Measurements from ENCODE around the gene CTPS1. TPM values are rescaled to one million over a fixed set of nuclear protein-coding genes. Genes with fewer than 3 reads are reported as not detected.

The CTPS1 gene
- total RNA-seq, 1 experiment from 2014 or later: 73.4 TPM

DNA sequence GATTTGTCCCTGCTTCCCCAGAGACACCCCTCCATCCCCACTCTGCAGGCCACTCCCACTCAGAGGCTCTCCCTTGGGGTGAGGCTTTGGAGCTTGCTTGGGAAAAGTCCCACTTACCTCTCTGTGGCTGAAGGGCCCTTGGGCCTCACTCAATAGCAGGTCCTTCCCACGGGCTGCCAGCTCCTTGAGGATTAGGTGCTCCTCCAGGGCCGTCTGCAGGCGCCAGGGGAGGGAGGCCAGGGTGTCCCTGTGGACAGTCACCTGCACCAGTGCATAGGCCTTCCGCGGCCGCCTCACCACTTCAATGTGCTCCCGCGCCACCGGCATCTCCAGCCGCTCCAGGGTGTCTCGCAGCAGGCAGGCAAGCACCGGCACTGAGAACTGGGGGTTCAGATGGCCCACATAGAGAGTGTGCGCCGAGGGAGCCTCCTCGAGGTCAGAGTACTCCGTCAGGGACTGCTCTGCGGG lies 40.6 kb downstream of the CTPS1 start (continued):
- TF ChIP-seq HMGXB4 (CRISPR knock-in tag; IDR thresholded peaks at IDR 0.05) (no peak), ZNF671 (CRISPR knock-in tag; IDR thresholded peaks at IDR 0.05) (no peak)

GRCh38 chr1:41020654-41021053 lies 41.2 kb downstream of the CTPS1 start:
- ATAC-seq: no peak
- no peaks in the 10 kb centered on the region for H3K9me3 Mint-ChIP-seq
- CTCF ChIA-PET: interaction anchor here (0.6 to 1.2 kb wide), 2 partner anchors 17 to 163 kb away, joined by 3 read pairs; no protein-coding TSS in a partner anchor
- TF ChIP-seq SOX15 (CRISPR knock-in tag; IDR thresholded peaks at IDR 0.05) (no peak), ERG (CRISPR knock-in tag; IDR thresholded peaks at IDR 0.05) (no peak), ATF1 (CRISPR knock-in tag; IDR thresholded peaks at IDR 0.05) (no peak), FOXP4 (CRISPR knock-in tag; IDR thresholded peaks at IDR 0.05) (no peak), GRHL2 (CRISPR knock-in tag; IDR thresholded peaks at IDR 0.05; ENCODE audit: insufficient replicate concordance, severe bottlenecking) (no peak), EMX1 (CRISPR knock-in tag; IDR thresholded peaks at IDR 0.05) (no peak), JAZF1 (CRISPR knock-in tag; IDR thresholded peaks at IDR 0.05) (no peak), NR3C1 (CRISPR knock-in tag; conservative IDR thresholded peaks at IDR 0.05; ENCODE audit: low read depth) (no peak), IRF1 (CRISPR knock-in tag; IDR thresholded peaks at IDR 0.05) (no peak), NFE2L1 (CRISPR knock-in tag; IDR thresholded peaks at IDR 0.05) (no peak), OVOL2 (CRISPR knock-in tag; IDR thresholded peaks at IDR 0.05; ENCODE audit: borderline replicate concordance) (no peak), PRDM15 (CRISPR knock-in tag; IDR thresholded peaks at IDR 0.05) (no peak)
- TF ChIP-seq, protein P1, sequence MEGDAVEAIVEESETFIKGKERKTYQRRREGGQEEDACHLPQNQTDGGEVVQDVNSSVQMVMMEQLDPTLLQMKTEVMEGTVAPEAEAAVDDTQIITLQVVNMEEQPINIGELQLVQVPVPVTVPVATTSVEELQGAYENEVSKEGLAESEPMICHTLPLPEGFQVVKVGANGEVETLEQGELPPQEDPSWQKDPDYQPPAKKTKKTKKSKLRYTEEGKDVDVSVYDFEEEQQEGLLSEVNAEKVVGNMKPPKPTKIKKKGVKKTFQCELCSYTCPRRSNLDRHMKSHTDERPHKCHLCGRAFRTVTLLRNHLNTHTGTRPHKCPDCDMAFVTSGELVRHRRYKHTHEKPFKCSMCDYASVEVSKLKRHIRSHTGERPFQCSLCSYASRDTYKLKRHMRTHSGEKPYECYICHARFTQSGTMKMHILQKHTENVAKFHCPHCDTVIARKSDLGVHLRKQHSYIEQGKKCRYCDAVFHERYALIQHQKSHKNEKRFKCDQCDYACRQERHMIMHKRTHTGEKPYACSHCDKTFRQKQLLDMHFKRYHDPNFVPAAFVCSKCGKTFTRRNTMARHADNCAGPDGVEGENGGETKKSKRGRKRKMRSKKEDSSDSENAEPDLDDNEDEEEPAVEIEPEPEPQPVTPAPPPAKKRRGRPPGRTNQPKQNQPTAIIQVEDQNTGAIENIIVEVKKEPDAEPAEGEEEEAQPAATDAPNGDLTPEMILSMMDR (IDR thresholded peaks at IDR 0.05): no peak
- TF ChIP-seq, protein P2, sequence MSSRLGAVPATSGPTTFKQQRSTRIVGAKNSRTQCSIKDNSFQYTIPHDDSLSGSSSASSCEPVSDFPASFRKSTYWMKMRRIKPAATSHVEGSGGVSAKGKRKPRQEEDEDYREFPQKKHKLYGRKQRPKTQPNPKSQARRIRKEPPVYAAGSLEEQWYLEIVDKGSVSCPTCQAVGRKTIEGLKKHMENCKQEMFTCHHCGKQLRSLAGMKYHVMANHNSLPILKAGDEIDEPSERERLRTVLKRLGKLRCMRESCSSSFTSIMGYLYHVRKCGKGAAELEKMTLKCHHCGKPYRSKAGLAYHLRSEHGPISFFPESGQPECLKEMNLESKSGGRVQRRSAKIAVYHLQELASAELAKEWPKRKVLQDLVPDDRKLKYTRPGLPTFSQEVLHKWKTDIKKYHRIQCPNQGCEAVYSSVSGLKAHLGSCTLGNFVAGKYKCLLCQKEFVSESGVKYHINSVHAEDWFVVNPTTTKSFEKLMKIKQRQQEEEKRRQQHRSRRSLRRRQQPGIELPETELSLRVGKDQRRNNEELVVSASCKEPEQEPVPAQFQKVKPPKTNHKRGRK (CRISPR knock-in tag; IDR thresholded peaks at IDR 0.05; ENCODE audit: borderline replicate concordance): no peak
- TF ChIP-seq, protein P3, sequence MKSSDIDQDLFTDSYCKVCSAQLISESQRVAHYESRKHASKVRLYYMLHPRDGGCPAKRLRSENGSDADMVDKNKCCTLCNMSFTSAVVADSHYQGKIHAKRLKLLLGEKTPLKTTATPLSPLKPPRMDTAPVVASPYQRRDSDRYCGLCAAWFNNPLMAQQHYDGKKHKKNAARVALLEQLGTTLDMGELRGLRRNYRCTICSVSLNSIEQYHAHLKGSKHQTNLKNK (CRISPR knock-in tag; IDR thresholded peaks at IDR 0.05): no peak
- TF ChIP-seq, protein P4, sequence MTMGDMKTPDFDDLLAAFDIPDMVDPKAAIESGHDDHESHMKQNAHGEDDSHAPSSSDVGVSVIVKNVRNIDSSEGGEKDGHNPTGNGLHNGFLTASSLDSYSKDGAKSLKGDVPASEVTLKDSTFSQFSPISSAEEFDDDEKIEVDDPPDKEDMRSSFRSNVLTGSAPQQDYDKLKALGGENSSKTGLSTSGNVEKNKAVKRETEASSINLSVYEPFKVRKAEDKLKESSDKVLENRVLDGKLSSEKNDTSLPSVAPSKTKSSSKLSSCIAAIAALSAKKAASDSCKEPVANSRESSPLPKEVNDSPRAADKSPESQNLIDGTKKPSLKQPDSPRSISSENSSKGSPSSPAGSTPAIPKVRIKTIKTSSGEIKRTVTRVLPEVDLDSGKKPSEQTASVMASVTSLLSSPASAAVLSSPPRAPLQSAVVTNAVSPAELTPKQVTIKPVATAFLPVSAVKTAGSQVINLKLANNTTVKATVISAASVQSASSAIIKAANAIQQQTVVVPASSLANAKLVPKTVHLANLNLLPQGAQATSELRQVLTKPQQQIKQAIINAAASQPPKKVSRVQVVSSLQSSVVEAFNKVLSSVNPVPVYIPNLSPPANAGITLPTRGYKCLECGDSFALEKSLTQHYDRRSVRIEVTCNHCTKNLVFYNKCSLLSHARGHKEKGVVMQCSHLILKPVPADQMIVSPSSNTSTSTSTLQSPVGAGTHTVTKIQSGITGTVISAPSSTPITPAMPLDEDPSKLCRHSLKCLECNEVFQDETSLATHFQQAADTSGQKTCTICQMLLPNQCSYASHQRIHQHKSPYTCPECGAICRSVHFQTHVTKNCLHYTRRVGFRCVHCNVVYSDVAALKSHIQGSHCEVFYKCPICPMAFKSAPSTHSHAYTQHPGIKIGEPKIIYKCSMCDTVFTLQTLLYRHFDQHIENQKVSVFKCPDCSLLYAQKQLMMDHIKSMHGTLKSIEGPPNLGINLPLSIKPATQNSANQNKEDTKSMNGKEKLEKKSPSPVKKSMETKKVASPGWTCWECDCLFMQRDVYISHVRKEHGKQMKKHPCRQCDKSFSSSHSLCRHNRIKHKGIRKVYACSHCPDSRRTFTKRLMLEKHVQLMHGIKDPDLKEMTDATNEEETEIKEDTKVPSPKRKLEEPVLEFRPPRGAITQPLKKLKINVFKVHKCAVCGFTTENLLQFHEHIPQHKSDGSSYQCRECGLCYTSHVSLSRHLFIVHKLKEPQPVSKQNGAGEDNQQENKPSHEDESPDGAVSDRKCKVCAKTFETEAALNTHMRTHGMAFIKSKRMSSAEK (CRISPR knock-in tag; IDR thresholded peaks at IDR 0.05; ENCODE audit: borderline replicate concordance): no peak

More at GRCh38 chr1:41020654-41021053, 41.2 kb downstream of the CTPS1 start:
- H3K36me3 Mint-ChIP-seq: peaks cover 12% of the 10 kb centered on the region
- H3K27me3 Mint-ChIP-seq (ENCODE audit: low read depth): peaks cover 31% of the 10 kb centered on the region
- H3K27ac Mint-ChIP-seq: no peak overlapping the region
- H3K4me3 Mint-ChIP-seq: no peak overlapping the region
- H3K4me1 Mint-ChIP-seq: peaks cover 12% of the 10 kb centered on the region
- POLR2A ChIA-PET: no interaction called here
- DNase-seq (ENCODE audit: low spot score): no peak
